GM18499 (cell line): ENCODE results near the gene RITA1.

Experiments
- ATAC-seq: cut with Tn5 transposase; IDR thresholded peaks from one replicate; pipeline ENCODE4 v1.9.1; 2021; ENCODE audit warnings: moderate number of reproducible peaks; ENCODE audit not compliant: insufficient read depth, unreplicated experiment

Gene RITA1

DNA sequence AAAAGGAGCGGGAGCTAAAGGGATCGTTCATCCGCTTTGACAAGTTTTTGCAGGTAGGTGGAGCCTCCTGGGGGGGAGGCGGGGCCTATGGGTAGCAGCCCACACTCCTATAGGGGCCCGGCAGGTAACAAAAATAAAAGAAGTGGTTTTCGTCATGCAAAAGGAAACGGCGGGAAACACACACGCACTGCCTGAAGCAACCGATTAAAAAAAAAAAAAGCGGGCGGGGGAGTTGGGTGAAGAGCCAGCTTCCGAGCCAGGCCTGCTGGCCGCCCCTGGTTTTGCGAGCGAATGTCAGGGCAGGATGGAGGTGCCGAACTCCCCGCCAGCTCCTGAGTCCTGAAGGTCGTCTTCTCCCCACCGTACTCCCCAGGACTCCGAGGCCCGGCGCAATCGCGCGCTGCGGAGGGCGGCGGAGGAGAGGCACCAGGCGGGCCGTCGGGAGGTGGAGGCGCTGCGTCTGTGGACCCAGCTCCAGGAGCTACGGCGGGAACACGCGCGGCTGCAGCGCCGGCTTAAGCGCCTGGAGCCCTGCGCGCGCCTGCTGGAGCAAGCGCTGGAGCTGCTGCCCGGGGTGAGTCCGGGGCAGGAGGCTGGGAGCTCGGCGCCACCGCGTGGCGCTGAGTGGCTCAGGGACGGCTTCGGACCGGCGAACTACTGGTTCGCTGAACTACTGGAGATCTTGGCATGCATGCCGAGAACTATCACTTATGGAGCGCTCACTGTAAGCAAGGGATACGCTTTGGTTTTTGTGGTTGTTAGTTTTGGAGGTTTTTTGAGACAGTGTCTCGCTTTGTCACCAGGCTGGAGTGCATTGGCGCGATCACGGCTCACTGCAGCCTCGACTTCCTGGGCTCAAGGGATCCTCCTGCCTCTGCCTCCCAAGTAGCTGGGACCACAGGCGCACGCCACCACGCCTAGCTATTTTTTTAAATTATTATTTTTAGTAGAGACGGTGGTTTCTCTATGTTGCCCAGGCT, 32.4 kb upstream of the RITA1 start:
- ATAC-seq = no peak

DNA sequence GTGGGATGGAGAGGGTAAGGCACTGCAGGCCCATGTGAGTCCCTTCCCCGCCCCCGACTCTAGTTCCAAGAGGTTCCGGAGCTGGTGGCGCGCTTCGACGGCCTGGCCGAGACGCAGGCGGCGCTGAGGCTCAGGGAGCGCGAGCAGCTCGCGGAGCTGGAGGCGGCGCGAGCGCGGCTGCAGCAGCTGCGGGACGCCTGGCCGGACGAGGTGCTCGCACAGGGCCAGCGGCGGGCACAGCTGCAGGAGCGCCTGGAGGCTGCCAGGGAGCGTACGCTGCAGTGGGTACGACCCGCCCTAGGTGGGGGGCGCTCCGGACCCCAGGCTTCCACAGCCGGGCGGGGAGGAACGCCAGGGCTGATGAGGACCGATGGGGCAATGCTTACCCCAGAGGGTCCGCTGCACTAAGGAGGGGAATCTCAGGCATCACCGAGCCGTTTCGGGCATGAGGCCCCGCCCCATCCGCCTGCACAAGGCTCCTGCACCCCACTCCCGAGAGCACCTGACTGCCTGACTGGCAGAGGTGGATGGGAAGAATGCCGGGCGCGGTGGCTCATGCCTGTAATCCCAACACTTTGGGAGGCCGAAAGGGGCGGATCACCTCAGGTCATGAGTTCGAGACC, 31.1 kb upstream of the RITA1 start:
- no peak for ATAC-seq

DNA sequence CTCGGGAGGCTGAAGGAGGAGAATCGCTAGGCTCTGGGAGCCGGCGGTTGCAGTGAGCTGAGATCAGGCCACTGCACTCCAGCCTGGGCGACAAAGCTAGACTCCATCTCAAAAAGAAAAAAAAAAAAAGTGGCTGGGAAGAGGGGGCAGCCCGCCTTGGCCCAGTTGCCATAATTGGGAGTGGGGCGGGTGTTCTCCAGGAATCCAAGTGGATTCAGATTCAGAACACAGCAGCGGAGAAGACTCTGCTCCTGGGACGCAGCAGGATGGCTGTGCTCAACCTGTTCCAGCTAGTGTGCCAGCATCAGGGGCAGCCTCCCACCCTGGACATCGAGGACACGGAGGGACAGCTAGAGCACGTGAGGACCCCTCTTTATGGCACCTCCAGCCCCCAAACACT, 30.5 kb upstream of the RITA1 start:
- no peak for ATAC-seq

- no peak for ATAC-seq
These were observed 29.9 kb upstream of the RITA1 start for GRCh38 chr12:113155646-113156045.

DNA sequence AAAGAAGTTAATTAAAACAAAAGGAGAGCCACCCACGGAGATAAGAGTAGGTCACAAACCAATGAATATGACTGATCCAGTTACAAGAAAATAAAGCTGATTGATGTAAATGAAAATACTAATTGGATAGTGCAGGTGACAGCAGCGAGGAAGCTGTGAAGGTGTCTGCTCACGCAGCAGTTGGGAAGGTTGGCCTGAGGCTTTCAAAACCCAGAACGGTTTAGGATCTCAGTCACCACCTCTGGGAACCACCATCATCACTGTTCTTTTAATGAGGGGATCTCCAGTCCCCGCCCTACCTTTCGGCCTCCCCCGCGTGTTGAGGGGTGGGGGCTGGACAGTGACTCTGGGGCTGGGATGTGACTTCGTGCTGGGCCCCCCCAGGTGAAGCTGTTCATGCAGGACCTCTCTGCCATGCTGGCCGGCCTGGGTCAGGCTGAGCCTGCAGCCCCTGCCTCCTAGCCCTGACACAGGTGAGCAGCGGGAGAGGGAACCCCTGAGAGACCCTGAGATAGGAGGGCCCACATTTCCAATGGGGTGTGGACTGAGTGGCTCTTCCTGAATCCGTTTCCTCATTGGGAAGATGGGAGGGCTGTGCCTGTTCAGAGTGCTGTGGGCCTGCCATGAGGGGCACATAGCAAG, 28.2 kb upstream of the RITA1 start:
- no peak for ATAC-seq

- no peak for ATAC-seq
These were observed 26.9 kb upstream of the RITA1 start for GRCh38 chr12:113158439-113159203.

DNA sequence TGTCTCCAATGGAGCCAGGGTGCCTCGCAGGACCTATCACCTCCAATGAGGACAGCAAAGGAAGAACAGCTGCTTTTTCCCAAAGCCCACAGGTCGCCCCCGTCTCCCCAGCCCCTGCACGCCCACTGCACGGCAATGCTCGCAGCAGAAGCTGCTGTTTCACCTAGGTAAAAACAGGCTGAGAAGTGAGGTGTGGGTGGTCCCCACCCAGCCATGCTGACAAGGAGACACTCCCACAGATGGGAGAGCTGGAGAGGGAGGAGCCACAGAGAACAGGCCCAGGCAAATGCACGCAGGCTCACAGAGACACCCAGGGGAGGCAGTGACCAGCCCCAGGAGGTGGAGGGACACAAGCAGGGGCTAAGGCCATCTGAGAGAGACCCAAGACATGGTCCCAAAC, 25.6 kb upstream of the RITA1 start:
- no peak for ATAC-seq

- ATAC-seq = no peak
These were observed 24.0 kb upstream of the RITA1 start for GRCh38 chr12:113161415-113162016.

- no peak for ATAC-seq
These were observed 23.2 kb upstream of the RITA1 start for GRCh38 chr12:113162102-113163029.

DNA sequence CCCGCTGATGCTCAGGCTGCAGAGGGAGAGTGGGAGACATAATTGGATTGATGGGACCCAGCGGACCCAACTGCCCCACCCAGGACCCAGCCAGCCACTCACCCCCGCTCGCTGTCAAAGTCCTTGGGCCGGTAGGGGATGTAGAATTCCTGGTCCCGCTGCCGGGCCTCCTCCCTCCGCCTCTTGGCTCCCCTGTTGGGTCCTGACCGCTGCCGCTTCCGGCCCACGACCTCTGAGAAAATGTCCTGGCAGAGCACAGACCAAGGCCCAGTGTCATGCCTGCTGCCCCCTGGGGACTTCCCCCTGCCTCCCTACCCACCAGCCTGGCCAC, 22.5 kb upstream of the RITA1 start:
- ATAC-seq = no peak

DNA sequence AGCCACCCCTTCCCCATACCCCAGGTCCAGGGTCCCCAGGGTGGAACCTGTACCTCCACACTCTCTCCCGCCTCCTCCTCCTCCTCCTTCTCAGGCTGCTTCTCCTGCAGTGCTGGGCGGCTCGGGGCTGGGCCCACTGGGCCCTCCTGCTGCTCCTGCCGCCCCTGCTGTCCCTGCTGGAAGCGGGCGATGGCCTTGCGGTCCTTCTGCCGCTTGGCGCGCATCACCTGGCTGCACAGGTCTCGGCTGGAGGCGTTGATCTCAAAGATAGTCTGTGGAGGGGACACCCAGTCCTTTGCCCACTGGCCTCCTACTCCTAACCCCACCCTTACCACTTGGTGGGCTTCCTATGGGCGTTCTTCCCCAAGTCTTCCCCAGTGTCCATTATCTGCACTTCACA, 21.5 kb upstream of the RITA1 start:
- no peak for ATAC-seq

GRCh38 chr12:113165521-113166450, 19.7 kb upstream of the RITA1 start:
- ATAC-seq = no peak

DNA sequence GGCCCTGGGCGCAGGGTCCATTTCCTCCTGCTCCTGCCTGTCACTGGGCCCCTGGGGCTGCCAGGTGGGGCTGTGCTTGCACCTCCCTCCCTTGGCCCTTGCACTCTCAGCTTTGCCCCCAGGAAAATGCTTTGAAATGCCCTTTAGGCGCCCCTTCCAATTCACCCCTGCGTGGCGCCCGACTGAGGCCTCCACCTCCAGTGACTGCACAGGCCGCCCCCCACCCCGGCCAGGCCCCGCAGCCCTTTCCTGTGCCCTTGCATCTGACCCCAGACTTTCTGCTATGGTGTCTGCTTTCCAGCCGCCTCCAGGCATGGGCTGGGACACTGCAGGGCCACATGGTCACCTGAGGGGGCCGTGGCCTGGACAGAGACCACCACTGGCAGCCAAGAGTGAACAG, 17.7 kb upstream of the RITA1 start:
- ATAC-seq = no peak

DNA sequence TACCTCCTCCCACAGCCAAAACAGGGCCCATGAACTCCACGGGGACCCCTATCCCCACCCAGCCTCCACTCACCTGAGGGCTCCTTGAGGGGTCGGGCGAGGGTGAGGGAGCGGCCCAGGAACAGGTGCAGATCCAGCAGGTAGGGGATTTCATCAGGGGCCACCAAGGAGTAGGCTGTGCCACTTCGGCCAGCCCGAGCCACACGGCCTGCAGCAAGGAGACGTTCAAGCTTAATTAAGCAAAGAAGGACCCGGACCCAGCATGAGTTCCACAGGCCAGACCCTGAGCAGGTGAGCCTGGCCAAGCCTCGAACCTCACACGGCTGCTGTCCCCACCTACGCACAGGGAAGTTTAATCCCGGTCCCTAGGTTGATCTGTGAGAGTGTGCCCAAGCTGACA, 15.8 kb upstream of the RITA1 start:
- ATAC-seq = no peak

DNA sequence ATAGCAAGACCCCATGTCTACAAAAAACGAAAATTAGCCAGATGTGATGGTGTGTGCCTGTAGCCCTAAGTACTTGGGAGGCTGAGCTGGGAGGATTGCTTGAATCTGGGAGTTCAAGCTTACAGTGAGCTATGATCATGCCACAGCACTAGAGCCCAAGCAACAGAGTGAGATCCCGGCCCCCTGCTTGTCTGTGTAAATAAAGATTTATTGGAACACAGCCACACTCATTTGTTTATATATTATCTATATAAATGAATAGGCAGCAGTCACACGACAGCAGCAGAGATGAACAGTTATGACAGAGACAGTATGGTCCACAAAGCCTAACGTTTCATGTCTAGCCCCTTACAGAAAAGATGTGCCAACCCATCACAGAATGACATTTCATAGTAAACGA, 15.1 kb upstream of the RITA1 start:
- ATAC-seq = no peak

DNA sequence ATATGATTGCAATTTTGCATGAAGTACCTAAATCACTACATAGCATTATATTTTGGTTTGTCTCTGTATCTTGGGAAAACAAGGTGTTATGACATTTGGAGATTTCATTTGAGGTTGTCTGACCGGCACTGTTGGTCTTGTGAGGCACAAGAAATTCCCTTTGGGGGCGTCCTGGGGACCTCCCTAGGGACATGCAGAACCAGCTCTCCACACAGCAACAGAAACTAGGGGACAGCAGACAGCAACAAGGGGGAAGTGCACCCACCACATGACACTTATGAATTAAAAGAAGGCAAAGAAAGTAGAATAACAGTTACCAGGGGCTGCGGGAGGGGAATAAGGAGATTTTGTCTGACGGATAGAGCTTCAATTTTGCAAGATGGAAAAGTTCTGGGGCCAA, 14.6 kb upstream of the RITA1 start:
- ATAC-seq = no peak

GRCh38 chr12:113171543-113171942, 14.0 kb upstream of the RITA1 start:
- ATAC-seq = no peak

- ATAC-seq = no peak
These were observed 13.3 kb upstream of the RITA1 start for GRCh38 chr12:113172185-113172584.
